Measurements from ENCODE around the gene TMEM45B. TPM values are rescaled to one million over a fixed set of nuclear protein-coding genes. Genes with fewer than 3 reads are reported as not detected.
"Not testable (repeated sequence)": the region's sequence is repeated elsewhere in the genome, so short reads cannot be mapped to it uniquely, and the experiment has no call there.

TMEM45B gene
- total RNA-seq, 1 donor: not detected

GRCh38 chr11:129795089-129795488 lies 20.6 kb upstream of the TMEM45B start:
- peaks cover 34% of the 10 kb centered on the region for H3K27me3 ChIP-seq (ENCODE audit: insufficient read depth, low read length)
- TF ChIP-seq, protein P1, sequence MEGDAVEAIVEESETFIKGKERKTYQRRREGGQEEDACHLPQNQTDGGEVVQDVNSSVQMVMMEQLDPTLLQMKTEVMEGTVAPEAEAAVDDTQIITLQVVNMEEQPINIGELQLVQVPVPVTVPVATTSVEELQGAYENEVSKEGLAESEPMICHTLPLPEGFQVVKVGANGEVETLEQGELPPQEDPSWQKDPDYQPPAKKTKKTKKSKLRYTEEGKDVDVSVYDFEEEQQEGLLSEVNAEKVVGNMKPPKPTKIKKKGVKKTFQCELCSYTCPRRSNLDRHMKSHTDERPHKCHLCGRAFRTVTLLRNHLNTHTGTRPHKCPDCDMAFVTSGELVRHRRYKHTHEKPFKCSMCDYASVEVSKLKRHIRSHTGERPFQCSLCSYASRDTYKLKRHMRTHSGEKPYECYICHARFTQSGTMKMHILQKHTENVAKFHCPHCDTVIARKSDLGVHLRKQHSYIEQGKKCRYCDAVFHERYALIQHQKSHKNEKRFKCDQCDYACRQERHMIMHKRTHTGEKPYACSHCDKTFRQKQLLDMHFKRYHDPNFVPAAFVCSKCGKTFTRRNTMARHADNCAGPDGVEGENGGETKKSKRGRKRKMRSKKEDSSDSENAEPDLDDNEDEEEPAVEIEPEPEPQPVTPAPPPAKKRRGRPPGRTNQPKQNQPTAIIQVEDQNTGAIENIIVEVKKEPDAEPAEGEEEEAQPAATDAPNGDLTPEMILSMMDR (IDR thresholded peaks at IDR 0.05; ENCODE audit: extremely low read depth, low read depth, low read length): no peak
- no peaks in the 10 kb centered on the region for H3K4me1 ChIP-seq (ENCODE audit: insufficient read depth, low read length)

DNA sequence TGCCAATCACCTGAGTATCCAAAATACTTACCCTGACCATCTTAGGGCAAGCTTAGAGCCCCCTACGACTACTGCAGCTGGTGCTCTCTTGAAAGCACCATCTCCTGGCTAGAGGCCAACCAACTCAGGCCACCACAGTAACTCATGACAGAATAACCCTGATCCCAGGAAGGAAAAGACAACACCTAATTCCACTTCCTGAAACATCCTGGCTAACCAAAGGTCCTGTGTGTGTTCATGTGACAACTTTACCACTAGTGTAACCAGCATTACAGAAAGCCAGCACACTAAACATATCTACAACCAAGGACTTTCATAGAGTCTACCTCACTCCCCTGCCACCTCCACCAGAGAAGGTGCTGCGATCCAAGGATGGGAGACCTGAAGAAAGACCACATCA lies 17.4 kb upstream of the TMEM45B start:
- Histone ChIP-seq H3K9me3 (ENCODE audit: low read depth, low read length) (no peaks in the 10 kb centered on the region), H3K27ac (ENCODE audit: low read depth, low read length) (no peak overlapping the region)

More at GRCh38 chr11:129795089-129795488, 20.6 kb upstream of the TMEM45B start:
- H3K79me2 ChIP-seq (ENCODE audit: insufficient read depth, low read length): no peaks in the 10 kb centered on the region
- H3K4me2 ChIP-seq (ENCODE audit: insufficient read depth, low read length): no peak overlapping the region
- no peaks in the 10 kb centered on the region for H3K9me3 ChIP-seq (ENCODE audit: low read depth, low read length)
- no peaks in the 10 kb centered on the region for H3K36me3 ChIP-seq (ENCODE audit: insufficient read depth, low read length)
- no peak overlapping the region for H3K27ac ChIP-seq (ENCODE audit: low read depth, low read length)
- no peak overlapping the region for H3K4me3 ChIP-seq (ENCODE audit: insufficient read depth, low read length)
- H4K20me1 ChIP-seq (ENCODE audit: insufficient read depth, low read length): no peaks in the 10 kb centered on the region
- no peak overlapping the region for H2AFZ ChIP-seq (ENCODE audit: low read length)
- DNase-seq (ENCODE audit: insufficient read length, low spot score, missing footprints): no peak

DNA sequence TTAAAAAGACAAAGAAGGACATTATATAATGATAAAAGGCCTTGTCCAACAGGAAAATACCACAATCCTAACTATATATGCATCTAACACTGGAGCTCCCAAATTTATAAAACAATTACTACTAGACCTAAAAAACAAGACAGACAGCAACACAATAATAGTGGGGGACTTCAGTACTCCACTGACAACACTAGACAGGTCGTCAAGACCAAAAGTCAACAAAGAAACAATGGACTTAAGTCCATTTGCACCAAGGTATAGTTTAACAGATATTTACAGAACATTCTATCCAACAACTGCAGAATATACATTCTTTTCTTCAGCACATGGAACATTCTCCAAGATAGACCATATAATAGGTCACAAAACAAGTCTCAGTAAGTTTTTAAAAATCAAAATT lies 15.5 kb upstream of the TMEM45B start:
- not testable (repeated sequence) for H3K9me3 ChIP-seq (ENCODE audit: low read depth, low read length); H3K4me3 ChIP-seq (ENCODE audit: insufficient read depth, low read length); H3K79me2 ChIP-seq (ENCODE audit: insufficient read depth, low read length); DNase-seq (ENCODE audit: insufficient read length, low spot score, missing footprints); H3K4me1 ChIP-seq (ENCODE audit: insufficient read depth, low read length); H3K4me2 ChIP-seq (ENCODE audit: insufficient read depth, low read length); H3K27ac ChIP-seq (ENCODE audit: low read depth, low read length); H2AFZ ChIP-seq (ENCODE audit: low read length); H4K20me1 ChIP-seq (ENCODE audit: insufficient read depth, low read length); H3K36me3 ChIP-seq (ENCODE audit: insufficient read depth, low read length)
- peaks cover 12% of the 10 kb centered on the region for H3K27me3 ChIP-seq (ENCODE audit: insufficient read depth, low read length)

More for the DNA sequence above, 17.4 kb upstream of the TMEM45B start:
- TF ChIP-seq, protein P1 (IDR thresholded peaks at IDR 0.05; ENCODE audit: extremely low read depth, low read depth, low read length): no peak
- no peak overlapping the region for H3K4me2 ChIP-seq (ENCODE audit: insufficient read depth, low read length)
- no peak for DNase-seq (ENCODE audit: insufficient read length, low spot score, missing footprints)
- peaks cover 14% of the 10 kb centered on the region for H3K27me3 ChIP-seq (ENCODE audit: insufficient read depth, low read length)
- H3K4me1 ChIP-seq (ENCODE audit: insufficient read depth, low read length): no peaks in the 10 kb centered on the region
- H3K79me2 ChIP-seq (ENCODE audit: insufficient read depth, low read length): no peaks in the 10 kb centered on the region
- H3K4me3 ChIP-seq (ENCODE audit: insufficient read depth, low read length): no peak overlapping the region
- H3K36me3 ChIP-seq (ENCODE audit: insufficient read depth, low read length): no peaks in the 10 kb centered on the region
- no peaks in the 10 kb centered on the region for H4K20me1 ChIP-seq (ENCODE audit: insufficient read depth, low read length)
- no peak overlapping the region for H2AFZ ChIP-seq (ENCODE audit: low read length)

- DNase-seq (ENCODE audit: insufficient read length, low spot score, missing footprints): no peak
- Histone ChIP-seq H2AFZ (ENCODE audit: low read length) (no peak overlapping the region), H3K79me2 (ENCODE audit: insufficient read depth, low read length) (no peaks in the 10 kb centered on the region), H3K27me3 (ENCODE audit: insufficient read depth, low read length) (peaks cover 17% of the 10 kb centered on the region), H3K4me3 (ENCODE audit: insufficient read depth, low read length) (no peak overlapping the region), H3K27ac (ENCODE audit: low read depth, low read length) (no peak overlapping the region), H3K4me1 (ENCODE audit: insufficient read depth, low read length) (no peaks in the 10 kb centered on the region), H3K4me2 (ENCODE audit: insufficient read depth, low read length) (no peak overlapping the region), H3K9me3 (ENCODE audit: low read depth, low read length) (no peaks in the 10 kb centered on the region), H4K20me1 (ENCODE audit: insufficient read depth, low read length) (no peaks in the 10 kb centered on the region), H3K36me3 (ENCODE audit: insufficient read depth, low read length) (no peaks in the 10 kb centered on the region)
- TF ChIP-seq, protein P1 (IDR thresholded peaks at IDR 0.05; ENCODE audit: extremely low read depth, low read depth, low read length): no peak
These were observed 15.0 kb upstream of the TMEM45B start for GRCh38 chr11:129800655-129801054.

Data from osteoblast (primary cell).